Measurements from ENCODE around the gene TMPRSS12. TPM values are rescaled to one million over a fixed set of nuclear protein-coding genes. Genes with fewer than 3 reads are reported as not detected.
"Not testable (repeated sequence)": the region's sequence is repeated elsewhere in the genome, so short reads cannot be mapped to it uniquely, and the experiment has no call there.

TMPRSS12 gene
- total and polyA plus RNA-seq, 2 experiments from 2014 or later: not detected

DNA sequence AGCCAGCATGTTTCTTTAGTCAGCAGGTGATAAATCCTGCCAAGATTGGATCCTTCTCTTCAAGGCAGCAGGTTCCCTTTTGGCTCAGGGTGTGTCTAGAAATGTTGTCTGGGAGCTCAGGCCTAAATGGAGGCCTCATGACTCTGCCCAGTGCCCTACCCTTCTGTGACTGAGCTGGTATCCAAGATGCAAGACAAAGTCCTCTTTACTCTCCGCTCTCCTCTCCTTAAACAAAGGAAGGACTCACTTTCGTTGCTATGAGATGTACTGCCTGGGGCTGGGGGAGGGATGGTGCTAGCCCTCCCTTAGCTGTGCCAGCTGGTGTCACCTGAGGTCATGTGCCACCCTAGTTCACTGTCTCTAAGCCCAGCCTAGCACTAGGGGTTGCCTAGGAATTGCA is 13.8 kb upstream of the TMPRSS12 start:
- no peaks in the 10 kb centered on the region for H3F3A ChIP-seq (replicated peaks; ENCODE audit: low read depth)
- peaks cover 7% of the 10 kb centered on the region for H3K36me3 Mint-ChIP-seq (ENCODE audit: low read depth)
- no peaks in the 10 kb centered on the region for H4K20me1 ChIP-seq (replicated peaks; ENCODE audit: insufficient read depth)
- no peaks in the 10 kb centered on the region for H3K79me2 ChIP-seq (replicated peaks; ENCODE audit: insufficient read depth)
- H3K4me1 ChIP-seq (ENCODE audit: insufficient read depth): no peaks in the 10 kb centered on the region
- TF ChIP-seq, protein P1, sequence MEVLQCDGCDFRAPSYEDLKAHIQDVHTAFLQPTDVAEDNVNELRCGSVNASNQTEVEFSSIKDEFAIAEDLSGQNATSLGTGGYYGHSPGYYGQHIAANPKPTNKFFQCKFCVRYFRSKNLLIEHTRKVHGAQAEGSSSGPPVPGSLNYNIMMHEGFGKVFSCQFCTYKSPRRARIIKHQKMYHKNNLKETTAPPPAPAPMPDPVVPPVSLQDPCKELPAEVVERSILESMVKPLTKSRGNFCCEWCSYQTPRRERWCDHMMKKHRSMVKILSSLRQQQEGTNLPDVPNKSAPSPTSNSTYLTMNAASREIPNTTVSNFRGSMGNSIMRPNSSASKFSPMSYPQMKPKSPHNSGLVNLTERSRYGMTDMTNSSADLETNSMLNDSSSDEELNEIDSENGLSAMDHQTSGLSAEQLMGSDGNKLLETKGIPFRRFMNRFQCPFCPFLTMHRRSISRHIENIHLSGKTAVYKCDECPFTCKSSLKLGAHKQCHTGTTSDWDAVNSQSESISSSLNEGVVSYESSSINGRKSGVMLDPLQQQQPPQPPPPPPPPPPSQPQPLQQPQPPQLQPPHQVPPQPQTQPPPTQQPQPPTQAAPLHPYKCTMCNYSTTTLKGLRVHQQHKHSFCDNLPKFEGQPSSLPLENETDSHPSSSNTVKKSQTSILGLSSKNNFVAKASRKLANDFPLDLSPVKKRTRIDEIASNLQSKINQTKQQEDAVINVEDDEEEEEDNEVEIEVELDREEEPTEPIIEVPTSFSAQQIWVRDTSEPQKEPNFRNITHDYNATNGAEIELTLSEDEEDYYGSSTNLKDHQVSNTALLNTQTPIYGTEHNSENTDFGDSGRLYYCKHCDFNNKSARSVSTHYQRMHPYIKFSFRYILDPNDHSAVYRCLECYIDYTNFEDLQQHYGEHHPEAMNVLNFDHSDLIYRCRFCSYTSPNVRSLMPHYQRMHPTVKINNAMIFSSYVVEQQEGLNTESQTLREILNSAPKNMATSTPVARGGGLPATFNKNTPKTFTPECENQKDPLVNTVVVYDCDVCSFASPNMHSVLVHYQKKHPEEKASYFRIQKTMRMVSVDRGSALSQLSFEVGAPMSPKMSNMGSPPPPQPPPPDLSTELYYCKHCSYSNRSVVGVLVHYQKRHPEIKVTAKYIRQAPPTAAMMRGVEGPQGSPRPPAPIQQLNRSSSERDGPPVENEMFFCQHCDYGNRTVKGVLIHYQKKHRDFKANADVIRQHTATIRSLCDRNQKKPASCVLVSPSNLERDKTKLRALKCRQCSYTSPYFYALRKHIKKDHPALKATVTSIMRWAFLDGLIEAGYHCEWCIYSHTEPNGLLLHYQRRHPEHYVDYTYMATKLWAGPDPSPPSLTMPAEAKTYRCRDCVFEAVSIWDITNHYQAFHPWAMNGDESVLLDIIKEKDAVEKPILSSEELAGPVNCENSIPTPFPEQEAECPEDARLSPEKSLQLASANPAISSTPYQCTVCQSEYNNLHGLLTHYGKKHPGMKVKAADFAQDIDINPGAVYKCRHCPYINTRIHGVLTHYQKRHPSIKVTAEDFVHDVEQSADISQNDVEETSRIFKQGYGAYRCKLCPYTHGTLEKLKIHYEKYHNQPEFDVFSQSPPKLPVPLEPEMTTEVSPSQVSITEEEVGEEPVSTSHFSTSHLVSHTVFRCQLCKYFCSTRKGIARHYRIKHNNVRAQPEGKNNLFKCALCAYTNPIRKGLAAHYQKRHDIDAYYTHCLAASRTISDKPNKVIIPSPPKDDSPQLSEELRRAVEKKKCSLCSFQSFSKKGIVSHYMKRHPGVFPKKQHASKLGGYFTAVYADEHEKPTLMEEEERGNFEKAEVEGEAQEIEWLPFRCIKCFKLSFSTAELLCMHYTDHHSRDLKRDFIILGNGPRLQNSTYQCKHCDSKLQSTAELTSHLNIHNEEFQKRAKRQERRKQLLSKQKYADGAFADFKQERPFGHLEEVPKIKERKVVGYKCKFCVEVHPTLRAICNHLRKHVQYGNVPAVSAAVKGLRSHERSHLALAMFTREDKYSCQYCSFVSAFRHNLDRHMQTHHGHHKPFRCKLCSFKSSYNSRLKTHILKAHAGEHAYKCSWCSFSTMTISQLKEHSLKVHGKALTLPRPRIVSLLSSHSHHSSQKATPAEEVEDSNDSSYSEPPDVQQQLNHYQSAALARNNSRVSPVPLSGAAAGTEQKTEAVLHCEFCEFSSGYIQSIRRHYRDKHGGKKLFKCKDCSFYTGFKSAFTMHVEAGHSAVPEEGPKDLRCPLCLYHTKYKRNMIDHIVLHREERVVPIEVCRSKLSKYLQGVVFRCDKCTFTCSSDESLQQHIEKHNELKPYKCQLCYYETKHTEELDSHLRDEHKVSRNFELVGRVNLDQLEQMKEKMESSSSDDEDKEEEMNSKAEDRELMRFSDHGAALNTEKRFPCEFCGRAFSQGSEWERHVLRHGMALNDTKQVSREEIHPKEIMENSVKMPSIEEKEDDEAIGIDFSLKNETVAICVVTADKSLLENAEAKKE (CRISPR knock-in tag; IDR thresholded peaks at IDR 0.05): no peak
- H3K4me1 Mint-ChIP-seq: peaks cover 2% of the 10 kb centered on the region; the same call in 1 of the 3 replicates
- H3K9me2 ChIP-seq (ENCODE audit: insufficient read depth): no peaks in the 10 kb centered on the region
- no peak overlapping the region for H2AFZ ChIP-seq
- H3K4me2 ChIP-seq: no peak overlapping the region
- no peak overlapping the region for H3K4me3 ChIP-seq
- no peak overlapping the region for H3K27ac Mint-ChIP-seq
- peaks cover 2% of the 10 kb centered on the region for H3K27me3 Mint-ChIP-seq (ENCODE audit: insufficient read depth, low read depth, poor library complexity)
- DNase-seq (ENCODE audit: low spot score): no peak
- no peaks in the 10 kb centered on the region for H3K27me3 ChIP-seq (ENCODE audit: insufficient read depth)
- no peaks in the 10 kb centered on the region for H3K36me3 ChIP-seq (ENCODE audit: insufficient read depth)
- ATAC-seq: no peak
- no peak overlapping the region for H3K27ac ChIP-seq (ENCODE audit: low read depth)
- peaks cover 14% of the 10 kb centered on the region for H3K9me3 Mint-ChIP-seq
- H3K4me3 Mint-ChIP-seq: no peak overlapping the region

DNA sequence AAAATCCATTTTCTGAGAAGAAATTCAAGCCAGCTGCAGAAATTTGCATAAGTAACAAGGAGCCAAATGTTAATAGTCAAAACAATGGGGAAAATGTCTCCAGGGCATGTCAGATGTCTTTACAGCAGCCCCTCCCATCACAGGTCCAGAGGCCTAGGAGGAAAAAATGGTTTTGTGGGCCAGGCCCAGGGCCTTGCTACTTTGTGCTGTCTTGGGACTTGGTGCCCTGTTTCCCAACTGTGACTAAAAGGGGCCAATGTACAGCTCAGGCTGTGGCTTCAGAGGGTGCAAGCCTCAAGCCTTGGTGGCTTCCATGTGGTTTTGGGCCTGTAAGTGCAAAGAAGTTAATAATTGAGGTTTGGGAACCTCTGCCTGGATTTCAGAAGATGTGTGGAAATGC is 8.9 kb upstream of the TMPRSS12 start:
- DNase-seq (ENCODE audit: low spot score); H3F3A ChIP-seq (replicated peaks; ENCODE audit: low read depth); H3K9me2 ChIP-seq (ENCODE audit: insufficient read depth); H4K20me1 ChIP-seq (replicated peaks; ENCODE audit: insufficient read depth); H3K79me2 ChIP-seq (replicated peaks; ENCODE audit: insufficient read depth); H3K4me2 ChIP-seq; H3K27me3 Mint-ChIP-seq (ENCODE audit: insufficient read depth, low read depth, poor library complexity); ATAC-seq; H3K36me3 ChIP-seq (ENCODE audit: insufficient read depth); H2AFZ ChIP-seq; H3K4me1 Mint-ChIP-seq; H3K27me3 ChIP-seq (ENCODE audit: insufficient read depth); H3K4me3 ChIP-seq; H3K4me3 Mint-ChIP-seq; H3K27ac Mint-ChIP-seq; H3K27ac ChIP-seq (ENCODE audit: low read depth); H3K4me1 ChIP-seq (ENCODE audit: insufficient read depth): not testable (repeated sequence)
- H3K36me3 Mint-ChIP-seq (ENCODE audit: low read depth): peaks cover 21% of the 10 kb centered on the region
- peaks cover 30% of the 10 kb centered on the region for H3K9me3 Mint-ChIP-seq
